Esophagus squamous epithelium (tissue), 4 donors: ENCODE results near the gene CKLF.

Experiments used
- POLR2A ChIP-seq, 4 donors: fragments of 450-650 bp; IDR thresholded peaks; one replicate each; pipeline ENCODE4 v1.6.1; 2017; ENCODE audit warnings: antibody characterized with exemption in 4 of 4, mild to moderate bottlenecking in 4 of 4, moderate library complexity in 3 of 4
- TF ChIP-seq, protein P1 (sequence below), 6 experiments: fragments of 450-650 bp in 4 of 6; fragments of 200-600 bp in 2 of 6; sonication (generic) in 2 of 6; IDR thresholded peaks; one replicate each; pipeline ENCODE4 v1.5.1; 2016 to 2019; ENCODE audit warnings: antibody characterized with exemption in 6 of 6, mild to moderate bottlenecking in 4 of 6, moderate library complexity in 4 of 6

DNA sequence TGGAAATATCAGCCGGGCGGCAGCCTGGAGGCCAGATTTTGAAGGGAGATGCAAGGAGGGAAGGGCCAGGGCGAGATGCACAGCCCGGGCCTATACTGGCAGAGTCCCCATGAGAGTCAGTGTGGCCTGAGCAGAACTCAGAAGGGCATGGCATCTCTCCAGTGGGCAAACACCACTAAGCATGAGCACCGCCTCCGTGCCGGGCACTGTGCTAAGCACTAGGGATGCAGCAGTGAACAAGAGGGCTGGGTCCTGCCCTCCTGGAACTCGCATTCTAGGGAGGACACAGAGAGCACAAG lies 35.9 kb upstream of the CKLF start:
- TF ChIP-seq, protein P1, sequence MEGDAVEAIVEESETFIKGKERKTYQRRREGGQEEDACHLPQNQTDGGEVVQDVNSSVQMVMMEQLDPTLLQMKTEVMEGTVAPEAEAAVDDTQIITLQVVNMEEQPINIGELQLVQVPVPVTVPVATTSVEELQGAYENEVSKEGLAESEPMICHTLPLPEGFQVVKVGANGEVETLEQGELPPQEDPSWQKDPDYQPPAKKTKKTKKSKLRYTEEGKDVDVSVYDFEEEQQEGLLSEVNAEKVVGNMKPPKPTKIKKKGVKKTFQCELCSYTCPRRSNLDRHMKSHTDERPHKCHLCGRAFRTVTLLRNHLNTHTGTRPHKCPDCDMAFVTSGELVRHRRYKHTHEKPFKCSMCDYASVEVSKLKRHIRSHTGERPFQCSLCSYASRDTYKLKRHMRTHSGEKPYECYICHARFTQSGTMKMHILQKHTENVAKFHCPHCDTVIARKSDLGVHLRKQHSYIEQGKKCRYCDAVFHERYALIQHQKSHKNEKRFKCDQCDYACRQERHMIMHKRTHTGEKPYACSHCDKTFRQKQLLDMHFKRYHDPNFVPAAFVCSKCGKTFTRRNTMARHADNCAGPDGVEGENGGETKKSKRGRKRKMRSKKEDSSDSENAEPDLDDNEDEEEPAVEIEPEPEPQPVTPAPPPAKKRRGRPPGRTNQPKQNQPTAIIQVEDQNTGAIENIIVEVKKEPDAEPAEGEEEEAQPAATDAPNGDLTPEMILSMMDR (IDR thresholded peaks at IDR 0.05), result no peak
- no peak for TF ChIP-seq POLR2A (IDR thresholded peaks at IDR 0.05)
